ENCODE measurements around the gene RBM19. TPM values are rescaled to one million over a fixed set of nuclear protein-coding genes. Genes with fewer than 3 reads are reported as not detected.

RBM19 gene
- total RNA-seq, 1 donor from 2014 or later, result 31.1 TPM

DNA sequence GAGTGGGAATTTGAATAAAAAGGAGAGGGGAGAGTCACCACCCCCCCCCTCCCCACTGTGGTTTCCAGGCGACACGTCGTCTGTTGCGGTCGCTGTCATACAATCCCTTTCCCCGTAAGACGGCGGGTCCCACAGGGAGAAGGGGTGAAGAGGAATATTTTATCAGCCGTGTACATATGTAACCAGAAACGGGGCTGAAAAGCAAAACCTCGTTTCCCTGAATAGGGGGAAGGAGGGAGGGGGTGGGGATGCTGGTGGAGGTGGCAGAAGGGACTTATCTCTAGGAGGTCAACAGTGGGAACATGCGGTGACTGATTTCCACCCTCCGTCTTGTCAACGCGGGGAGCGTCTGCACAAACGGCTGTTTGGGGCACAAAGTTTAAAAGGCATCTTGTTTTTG lies 171.4 kb downstream of the RBM19 start:
- no peak for DNase-seq (ENCODE audit: extremely low spot score, unreplicated experiment)
- H3K4me1 Mint-ChIP-seq (ENCODE audit: unreplicated experiment), result no peaks in the 10 kb centered on the region
- H3K4me3 Mint-ChIP-seq (ENCODE audit: unreplicated experiment), result no peak overlapping the region
- no peaks in the 10 kb centered on the region for H3K36me3 Mint-ChIP-seq (ENCODE audit: unreplicated experiment)
- TF ChIP-seq, protein P1, sequence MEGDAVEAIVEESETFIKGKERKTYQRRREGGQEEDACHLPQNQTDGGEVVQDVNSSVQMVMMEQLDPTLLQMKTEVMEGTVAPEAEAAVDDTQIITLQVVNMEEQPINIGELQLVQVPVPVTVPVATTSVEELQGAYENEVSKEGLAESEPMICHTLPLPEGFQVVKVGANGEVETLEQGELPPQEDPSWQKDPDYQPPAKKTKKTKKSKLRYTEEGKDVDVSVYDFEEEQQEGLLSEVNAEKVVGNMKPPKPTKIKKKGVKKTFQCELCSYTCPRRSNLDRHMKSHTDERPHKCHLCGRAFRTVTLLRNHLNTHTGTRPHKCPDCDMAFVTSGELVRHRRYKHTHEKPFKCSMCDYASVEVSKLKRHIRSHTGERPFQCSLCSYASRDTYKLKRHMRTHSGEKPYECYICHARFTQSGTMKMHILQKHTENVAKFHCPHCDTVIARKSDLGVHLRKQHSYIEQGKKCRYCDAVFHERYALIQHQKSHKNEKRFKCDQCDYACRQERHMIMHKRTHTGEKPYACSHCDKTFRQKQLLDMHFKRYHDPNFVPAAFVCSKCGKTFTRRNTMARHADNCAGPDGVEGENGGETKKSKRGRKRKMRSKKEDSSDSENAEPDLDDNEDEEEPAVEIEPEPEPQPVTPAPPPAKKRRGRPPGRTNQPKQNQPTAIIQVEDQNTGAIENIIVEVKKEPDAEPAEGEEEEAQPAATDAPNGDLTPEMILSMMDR (IDR thresholded peaks at IDR 0.05), result no peak
- peaks cover 37% of the 10 kb centered on the region for H3K27me3 Mint-ChIP-seq (ENCODE audit: unreplicated experiment)
- no peak overlapping the region for H3K27ac Mint-ChIP-seq (ENCODE audit: unreplicated experiment)
- no peaks in the 10 kb centered on the region for H3K9me3 Mint-ChIP-seq (ENCODE audit: unreplicated experiment)

DNA sequence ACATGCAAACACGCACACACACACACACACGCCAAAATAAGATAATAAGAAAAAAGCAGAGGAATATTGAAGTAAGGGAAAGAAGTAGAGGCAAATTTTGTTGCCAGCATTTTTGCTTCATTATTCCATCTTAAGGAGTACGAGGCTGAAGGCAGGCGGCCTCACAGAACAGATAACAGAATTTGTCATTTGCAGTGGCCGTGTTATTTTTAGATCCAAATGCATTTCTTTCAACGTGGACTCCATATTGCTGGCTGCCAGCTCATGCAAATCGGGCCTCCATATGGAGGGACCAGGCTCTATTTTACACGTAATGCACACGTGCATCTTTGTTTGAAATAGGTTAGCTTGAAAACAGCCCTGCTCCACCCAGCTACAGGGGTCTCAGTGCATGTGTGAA lies 172.9 kb downstream of the RBM19 start:
- H3K36me3 Mint-ChIP-seq (ENCODE audit: unreplicated experiment), result no peaks in the 10 kb centered on the region
- no peaks in the 10 kb centered on the region for H3K9me3 Mint-ChIP-seq (ENCODE audit: unreplicated experiment)
- H3K4me3 Mint-ChIP-seq (ENCODE audit: unreplicated experiment), result no peak overlapping the region
- TF ChIP-seq, protein P1 (IDR thresholded peaks at IDR 0.05), result no peak
- no peak for DNase-seq (ENCODE audit: extremely low spot score, unreplicated experiment)
- H3K4me1 Mint-ChIP-seq (ENCODE audit: unreplicated experiment), result no peaks in the 10 kb centered on the region
- H3K27ac Mint-ChIP-seq (ENCODE audit: unreplicated experiment), result no peak overlapping the region
- peaks cover 39% of the 10 kb centered on the region for H3K27me3 Mint-ChIP-seq (ENCODE audit: unreplicated experiment)

DNA sequence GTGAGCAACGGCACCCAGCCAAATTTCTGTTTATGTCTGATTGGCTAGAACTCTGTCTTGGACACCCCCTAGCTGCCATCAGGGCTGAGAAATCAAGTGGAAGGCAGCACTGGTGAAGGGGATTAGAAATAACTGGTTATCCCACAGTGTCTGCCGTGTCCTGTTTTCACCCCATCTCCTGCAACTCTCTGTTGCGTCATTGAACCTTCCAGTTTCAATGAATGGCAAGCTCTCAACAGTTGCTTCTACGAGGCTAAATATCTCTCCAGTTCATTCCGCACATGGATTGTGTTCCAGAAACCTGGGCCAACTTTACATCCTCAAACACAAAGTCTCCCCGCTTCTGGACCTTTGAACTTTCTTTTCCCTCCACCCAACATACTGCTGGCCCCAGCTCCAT lies 173.7 kb downstream of the RBM19 start:
- H3K36me3 Mint-ChIP-seq (ENCODE audit: unreplicated experiment), result no peaks in the 10 kb centered on the region
- no peak overlapping the region for H3K4me3 Mint-ChIP-seq (ENCODE audit: unreplicated experiment)
- TF ChIP-seq, protein P1 (IDR thresholded peaks at IDR 0.05), result no peak
- H3K27me3 Mint-ChIP-seq (ENCODE audit: unreplicated experiment), result peaks cover 42% of the 10 kb centered on the region
- no peak for DNase-seq (ENCODE audit: extremely low spot score, unreplicated experiment)
- no peaks in the 10 kb centered on the region for H3K9me3 Mint-ChIP-seq (ENCODE audit: unreplicated experiment)
- no peak overlapping the region for H3K27ac Mint-ChIP-seq (ENCODE audit: unreplicated experiment)
- peaks cover 4% of the 10 kb centered on the region for H3K4me1 Mint-ChIP-seq (ENCODE audit: unreplicated experiment)

DNA sequence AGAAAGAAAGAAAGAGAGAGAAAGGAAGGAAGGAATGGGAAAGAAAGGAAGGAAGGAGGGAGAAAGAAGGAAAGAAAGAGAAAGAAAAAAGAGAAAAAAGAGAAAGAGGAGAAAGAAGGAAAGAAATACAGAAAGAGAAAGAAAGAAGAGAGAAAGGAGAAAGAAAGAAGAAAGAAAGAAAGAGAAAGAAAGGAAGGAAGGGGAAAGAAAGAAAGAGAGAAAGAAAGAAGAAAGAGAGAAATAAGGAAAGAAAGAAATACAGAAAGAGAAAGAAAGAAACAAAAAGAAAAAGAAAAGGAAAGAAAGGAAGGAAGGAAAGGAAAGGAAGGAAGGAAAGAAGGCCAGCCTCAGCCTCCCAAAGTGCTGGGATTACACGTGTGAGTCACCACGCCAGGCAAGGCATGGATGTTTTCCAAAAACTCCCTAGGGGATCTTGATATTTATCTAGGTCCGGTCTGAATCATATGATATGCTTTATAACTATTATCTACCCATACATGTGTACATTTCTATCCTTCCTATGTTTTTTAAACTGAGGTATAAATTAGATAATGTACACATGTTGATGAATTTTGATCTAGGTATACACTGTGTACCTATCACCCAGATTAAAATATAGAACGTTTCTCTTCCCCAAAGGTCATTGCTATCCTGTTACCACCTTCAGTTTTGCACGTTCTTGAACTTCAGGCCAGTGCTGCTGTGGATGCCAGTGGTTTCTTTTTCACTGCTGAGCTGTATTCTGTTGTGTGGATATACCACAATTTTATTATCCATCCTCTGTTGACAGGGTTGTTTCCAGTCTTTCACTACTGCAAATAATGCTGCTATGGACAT lies 177.9 kb downstream of the RBM19 start:
- Mint-ChIP-seq H3K27ac (ENCODE audit: unreplicated experiment) (no peak overlapping the region), H3K9me3 (ENCODE audit: unreplicated experiment) (no peaks in the 10 kb centered on the region), H3K36me3 (ENCODE audit: unreplicated experiment) (no peaks in the 10 kb centered on the region), H3K4me3 (ENCODE audit: unreplicated experiment) (no peak overlapping the region), H3K27me3 (ENCODE audit: unreplicated experiment) (peaks cover 48% of the 10 kb centered on the region), H3K4me1 (ENCODE audit: unreplicated experiment) (peaks cover 4% of the 10 kb centered on the region)
- TF ChIP-seq, protein P1 (IDR thresholded peaks at IDR 0.05), result no peak
- no peak for DNase-seq (ENCODE audit: extremely low spot score, unreplicated experiment)

DNA sequence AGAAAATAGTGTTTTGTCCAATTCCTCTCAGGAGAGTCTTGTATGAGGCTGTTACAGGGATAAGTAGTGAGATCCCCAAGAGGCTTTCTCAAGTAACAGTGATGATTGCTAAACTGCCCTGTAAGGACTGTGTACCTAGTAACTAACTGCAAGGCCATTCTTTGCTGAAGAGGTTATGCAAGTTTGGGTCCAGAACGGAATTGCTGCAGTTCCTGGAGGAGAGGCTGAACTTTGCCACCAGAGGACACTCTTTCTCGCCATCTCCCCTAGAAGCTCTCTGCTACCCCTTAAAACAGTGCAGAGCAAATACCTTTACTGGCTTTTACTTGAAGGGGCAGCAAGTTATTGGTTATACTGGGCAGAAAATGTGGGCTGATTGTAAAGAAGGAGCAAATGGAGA lies 180.0 kb downstream of the RBM19 start:
- Mint-ChIP-seq H3K27me3 (ENCODE audit: unreplicated experiment) (peaks cover 50% of the 10 kb centered on the region), H3K27ac (ENCODE audit: unreplicated experiment) (no peak overlapping the region), H3K36me3 (ENCODE audit: unreplicated experiment) (no peaks in the 10 kb centered on the region), H3K9me3 (ENCODE audit: unreplicated experiment) (no peaks in the 10 kb centered on the region), H3K4me3 (ENCODE audit: unreplicated experiment) (no peak overlapping the region), H3K4me1 (ENCODE audit: unreplicated experiment) (peaks cover 4% of the 10 kb centered on the region)
- DNase-seq (ENCODE audit: extremely low spot score, unreplicated experiment), result no peak
- TF ChIP-seq, protein P1 (IDR thresholded peaks at IDR 0.05), result no peak

All from osteocyte (in vitro differentiated cells).